SK-N-SH (cell line): ENCODE measurements around the gene DYNLT1.

Source experiments
- CTCF ChIP-seq: fragments of 200-600 bp; sonication (generic); IDR thresholded peaks from 2 replicates; pipeline ENCODE4 v1.6.1; 2017; ENCODE audit warnings: antibody characterized with exemption, mild to moderate bottlenecking, moderate library complexity
- ELF1 ChIP-seq: IDR thresholded peaks from 2 replicates; pipeline ENCODE4 v1.4.0; 2012
- EP300 ChIP-seq, 2 experiments: IDR thresholded peaks; 2 replicates each; pipeline versions ENCODE4 v1.4.0 to v1.6.1; 2012; ENCODE audit warnings: borderline replicate concordance in 1 of 2, low read depth in 1 of 2, low read length in 1 of 2
- FOXJ3 ChIP-seq: sonication (generic); formaldehyde crosslinking; IDR thresholded peaks from 2 replicates; pipeline ENCODE4 v1.5.1; 2020; ENCODE audit warnings: mild to moderate bottlenecking, missing genetic modification reagents
- MAX ChIP-seq: IDR thresholded peaks from 2 replicates; pipeline ENCODE4 v1.4.0; 2012; ENCODE audit warnings: low read depth
- POLR2AphosphoS5 ChIP-seq: IDR thresholded peaks from 2 replicates; pipeline ENCODE4 v1.6.1; 2012; ENCODE audit warnings: low read depth, low read length
- SMC3 ChIP-seq: IDR thresholded peaks from 2 replicates; pipeline ENCODE4 v1.6.1; 2012; ENCODE audit warnings: low read depth, low read length, improper control_type of control experiment
- TAF1 ChIP-seq: IDR thresholded peaks from 2 replicates; pipeline ENCODE4 v1.6.1; 2012; ENCODE audit warnings: low read depth, mild to moderate bottlenecking, low read length, moderate library complexity, borderline replicate concordance
- YY1 ChIP-seq: IDR thresholded peaks from 2 replicates; pipeline ENCODE4 v1.4.0; 2012; ENCODE audit warnings: low read depth, mild to moderate bottlenecking

- TF ChIP-seq POLR2AphosphoS5: peak; percentile 62; the same call in 1 of the 2 replicates
- TF ChIP-seq TAF1: no peak
- TF ChIP-seq ELF1: no peak
- no peak for TF ChIP-seq SMC3
- no peak for TF ChIP-seq FOXJ3
- peak; percentile 35 to 49; a peak in 1 of 4 replicates for TF ChIP-seq EP300 (IDR thresholded peaks at IDR 0.05; ENCODE audit: borderline replicate concordance in 1 of 2, low read depth in 1 of 2, low read length in 1 of 2)
- peak; percentile 94 for TF ChIP-seq MAX
- TF ChIP-seq YY1: 0 out of 2 replicates have a peak, but pooled peaks have one; percentile 24
- no peak for TF ChIP-seq CTCF
Observed at GRCh38 chr6:158642097-158642601, 2.4 kb downstream of the DYNLT1 start.
